GM18909 (cell line): ENCODE measurements around the gene TM9SF1.

ENCODE experiments used
- ATAC-seq: cut with Tn5 transposase; IDR thresholded peaks from one replicate; pipeline ENCODE4 v1.9.1; 2021; ENCODE audit warnings: mild to moderate bottlenecking; ENCODE audit not compliant: unreplicated experiment, poor library complexity

Gene TM9SF1

DNA sequence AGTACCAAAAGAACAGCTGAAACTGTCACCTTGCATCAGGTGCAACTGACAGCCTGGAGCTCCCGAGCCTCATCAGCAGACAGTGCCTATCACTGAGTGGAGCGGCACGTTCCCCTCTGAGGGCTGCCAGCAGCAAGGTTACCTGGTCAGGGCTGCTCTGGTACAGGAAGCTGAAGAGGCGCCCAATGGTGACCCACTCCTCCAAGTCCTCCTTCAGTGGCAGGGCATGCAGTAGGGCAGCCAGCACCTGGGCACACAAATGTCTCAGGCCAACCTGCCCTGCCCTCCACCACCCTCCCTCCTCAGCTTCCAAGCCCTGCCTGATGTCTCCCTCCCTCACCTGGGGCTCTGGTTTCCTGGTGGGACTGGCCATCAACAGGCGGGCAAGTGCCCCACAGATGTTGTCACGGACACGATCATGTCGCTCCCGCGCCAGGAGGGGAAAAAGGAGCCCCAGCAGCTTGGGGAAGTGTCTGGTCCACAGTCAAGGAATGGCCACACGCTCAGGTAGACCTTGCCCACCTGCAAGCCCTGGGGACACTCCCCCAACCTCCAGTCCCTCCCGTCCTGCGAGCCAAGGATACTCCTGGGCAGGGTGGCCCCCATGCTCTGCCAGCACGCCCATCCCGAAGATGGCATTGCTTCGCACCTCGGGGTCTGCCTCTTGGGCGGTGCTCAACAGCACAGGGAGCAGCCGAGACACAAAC lies 13.7 kb downstream of the TM9SF1 start:
- no peak for ATAC-seq

DNA sequence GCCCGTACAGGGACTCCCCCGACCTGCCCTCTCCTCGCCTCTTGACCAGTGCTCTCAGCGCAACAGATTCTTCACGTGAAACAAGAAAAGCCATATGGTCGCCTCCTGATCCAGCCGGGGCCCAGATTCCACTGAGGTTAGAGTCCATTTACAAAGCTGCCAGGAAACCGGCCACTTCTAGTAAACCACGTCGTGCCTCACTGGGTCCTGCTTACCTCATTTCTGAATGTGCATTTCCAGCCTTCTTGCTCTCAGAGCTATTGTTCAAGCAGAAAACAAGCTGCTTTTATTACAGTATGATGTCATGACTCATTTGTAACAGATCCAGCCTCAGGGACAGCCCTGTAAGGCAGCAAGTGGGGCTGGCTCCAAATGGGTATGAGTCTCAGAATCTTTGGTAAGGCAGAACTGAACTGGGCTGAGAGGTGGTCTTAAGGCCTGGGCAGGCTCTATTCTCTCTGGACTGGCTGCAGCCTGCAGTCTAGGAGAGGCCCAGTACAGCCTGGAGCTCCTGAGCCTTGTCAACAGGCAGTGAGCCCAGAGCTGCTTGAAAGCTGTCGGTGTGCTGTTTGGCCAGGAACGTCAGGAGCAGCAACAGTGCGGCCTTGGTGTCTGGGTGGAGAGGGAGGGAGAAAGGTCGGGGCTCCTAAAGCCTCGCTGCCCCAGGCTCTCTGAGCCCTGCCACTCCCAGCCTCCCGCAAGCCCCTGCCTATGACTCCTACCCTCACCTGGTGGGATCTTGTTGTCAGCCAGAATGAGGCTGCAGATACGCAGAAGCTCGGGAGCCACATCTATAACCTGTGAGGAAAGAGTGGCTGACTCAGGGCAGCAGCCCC lies 15.1 kb downstream of the TM9SF1 start:
- no peak for ATAC-seq

DNA sequence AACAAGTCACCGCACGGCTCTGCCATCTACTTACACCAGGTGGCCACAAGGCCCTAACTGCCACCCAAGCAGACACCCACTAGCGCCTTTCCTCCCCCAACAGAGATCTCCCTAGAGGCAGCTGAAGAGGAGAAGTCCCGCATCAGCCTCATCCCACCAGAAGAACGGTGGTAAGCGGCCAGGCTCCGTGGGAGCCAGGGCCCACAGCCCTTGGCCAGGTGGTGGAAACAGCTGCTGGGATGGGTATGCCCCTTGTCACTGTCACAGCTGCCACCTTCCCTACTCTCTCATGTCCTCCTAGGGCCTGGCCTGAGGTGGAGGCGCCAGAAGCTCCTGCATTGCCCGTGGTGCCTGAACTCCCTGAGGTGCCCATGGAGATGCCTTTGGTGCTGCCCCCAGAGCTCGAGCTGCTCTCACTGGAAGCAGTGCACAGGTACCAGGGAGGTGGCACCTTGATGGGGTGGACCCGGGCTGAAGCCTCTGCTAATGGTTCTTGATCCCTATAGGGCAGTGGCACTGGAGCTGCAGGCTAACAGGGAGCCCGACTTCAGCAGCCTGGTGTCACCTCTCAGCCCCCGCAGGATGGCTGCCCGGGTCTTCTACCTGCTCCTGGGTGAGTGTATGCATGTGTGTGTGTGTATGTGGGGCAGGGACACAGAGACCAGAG lies 15.8 kb downstream of the TM9SF1 start:
- no peak for ATAC-seq

DNA sequence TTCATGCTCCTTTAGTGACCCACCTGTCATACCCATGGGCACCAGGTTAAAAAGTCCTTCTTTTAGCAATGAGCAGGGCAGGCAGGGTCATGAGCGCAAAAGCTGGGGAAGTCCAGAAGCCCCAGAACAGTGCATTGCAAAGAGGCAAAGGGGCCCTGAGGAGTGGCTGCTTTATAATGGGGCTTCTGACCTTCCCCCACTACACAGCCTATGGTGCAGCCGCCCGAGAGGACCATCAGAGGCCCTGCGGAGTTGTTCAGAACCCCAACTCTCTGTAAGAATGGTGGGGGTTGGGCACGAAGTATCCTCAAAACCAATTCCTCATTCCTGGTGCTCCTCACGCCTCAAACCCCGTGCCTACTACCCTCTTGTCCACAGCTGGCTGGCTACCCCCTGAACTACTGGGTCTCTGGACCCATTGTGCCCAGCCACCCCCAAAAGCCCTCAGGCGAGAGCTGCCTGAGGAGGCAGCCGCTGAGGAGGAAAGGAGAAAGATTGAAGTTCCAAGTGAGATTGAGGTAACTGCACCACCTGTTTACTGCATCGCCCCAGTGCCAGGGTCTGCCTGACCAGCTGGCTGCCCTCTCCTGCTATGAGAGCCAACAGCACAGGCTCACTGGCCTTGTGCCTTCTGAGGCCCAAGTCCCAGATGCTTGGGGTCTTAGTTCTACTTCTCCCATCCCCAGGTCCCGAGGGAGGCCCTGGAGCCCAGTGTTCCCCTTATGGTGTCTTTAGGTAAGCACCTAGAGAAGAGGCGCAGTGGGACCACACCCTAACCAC lies 16.7 kb downstream of the TM9SF1 start:
- ATAC-seq: no peak

DNA sequence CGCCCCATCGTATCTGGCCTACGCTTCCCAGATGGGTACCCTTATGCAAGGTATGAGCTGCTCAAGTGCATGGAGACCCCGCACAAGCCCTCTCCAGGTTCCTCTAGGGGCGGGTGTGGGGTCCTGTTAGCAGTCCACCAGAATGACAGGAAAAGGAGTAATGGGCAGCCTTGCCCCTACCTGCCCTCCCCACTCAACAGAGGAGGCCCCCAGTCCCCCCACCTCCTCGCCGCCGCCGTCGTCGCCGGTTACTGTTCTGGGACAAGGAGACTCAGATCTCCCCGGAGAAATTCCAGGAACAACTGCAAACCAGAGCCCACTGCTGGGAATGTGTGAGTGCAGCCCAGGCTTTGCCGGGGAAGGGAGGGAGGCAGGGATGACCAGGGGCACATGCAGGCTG lies 17.4 kb downstream of the TM9SF1 start:
- ATAC-seq: no peak

DNA sequence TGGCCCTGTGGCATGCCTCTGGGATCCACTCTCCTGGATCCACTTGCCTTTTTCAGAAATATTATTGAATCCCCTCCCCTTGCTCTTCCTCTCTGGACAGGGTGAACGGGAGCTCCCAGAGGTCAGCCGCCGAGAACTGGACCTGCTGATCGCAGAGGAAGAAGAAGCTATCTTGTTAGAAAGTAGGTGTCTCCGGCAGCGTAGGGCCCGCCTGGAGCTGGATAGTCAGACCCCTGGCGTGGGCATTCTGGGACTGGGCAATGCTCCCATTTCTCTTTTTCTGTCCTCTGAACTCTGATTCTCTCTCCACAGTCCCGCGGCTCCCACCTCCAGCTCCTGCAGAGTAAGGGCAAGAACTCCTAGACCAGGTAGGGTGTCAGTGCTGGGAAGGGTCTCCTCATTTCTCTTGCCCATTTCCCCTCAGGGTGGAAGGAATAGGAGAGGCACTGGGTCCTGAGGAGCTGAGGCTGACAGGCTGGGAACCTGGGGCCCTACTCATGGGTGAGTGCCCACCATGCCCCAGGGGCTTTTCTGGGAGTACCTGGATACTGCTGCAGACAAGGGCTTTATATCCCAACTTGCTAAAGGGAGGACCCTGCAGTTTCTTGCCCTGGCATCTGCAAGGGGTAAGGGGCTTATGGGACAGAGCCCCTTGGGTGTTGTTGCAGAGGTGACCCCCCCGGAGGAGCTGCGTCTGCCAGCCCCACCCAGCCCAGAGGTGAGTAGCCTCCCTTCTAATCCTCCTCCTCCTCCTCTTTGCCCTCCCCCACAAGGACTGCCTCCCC lies 18.0 kb downstream of the TM9SF1 start:
- no peak for ATAC-seq

DNA sequence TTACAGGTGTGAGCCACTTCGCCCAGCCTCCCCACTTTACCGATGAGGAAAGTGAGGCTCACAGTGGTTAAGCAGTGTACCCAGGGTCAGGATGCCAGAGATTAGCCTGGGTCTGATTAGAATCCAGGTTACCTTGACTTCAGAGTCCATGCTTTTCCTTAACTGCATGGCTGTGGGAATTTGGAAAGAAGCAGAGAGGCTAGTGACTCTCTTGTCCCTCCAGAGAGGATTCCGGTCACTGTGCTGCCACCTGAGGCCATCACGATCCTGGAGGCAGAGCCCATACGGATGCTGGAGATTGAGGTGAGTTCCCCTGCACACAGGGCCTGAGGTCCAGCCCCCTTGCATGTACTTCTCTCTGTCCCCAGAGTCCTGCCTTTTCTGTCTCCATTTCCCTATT lies 18.6 kb downstream of the TM9SF1 start:
- no peak for ATAC-seq

DNA sequence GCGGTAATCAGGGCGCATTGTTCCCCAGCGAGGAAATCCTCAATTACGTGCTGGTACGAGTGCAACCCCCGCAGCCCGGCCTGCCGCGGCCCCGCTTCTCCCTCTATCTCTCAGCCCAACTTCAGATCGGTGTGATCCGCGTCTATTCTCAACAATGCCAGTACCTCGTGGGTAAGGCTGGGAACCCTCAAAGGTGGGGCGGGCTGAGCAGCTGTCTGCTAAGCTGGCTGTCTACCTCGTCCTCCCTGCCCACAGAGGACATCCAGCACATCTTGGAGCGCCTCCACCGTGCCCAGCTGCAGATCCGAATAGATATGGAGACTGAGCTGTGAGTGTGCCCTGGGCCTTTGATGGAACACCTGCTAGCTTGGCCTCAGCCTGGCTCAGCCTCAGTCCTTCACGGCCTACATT lies 22.4 kb downstream of the TM9SF1 start:
- no peak for ATAC-seq

DNA sequence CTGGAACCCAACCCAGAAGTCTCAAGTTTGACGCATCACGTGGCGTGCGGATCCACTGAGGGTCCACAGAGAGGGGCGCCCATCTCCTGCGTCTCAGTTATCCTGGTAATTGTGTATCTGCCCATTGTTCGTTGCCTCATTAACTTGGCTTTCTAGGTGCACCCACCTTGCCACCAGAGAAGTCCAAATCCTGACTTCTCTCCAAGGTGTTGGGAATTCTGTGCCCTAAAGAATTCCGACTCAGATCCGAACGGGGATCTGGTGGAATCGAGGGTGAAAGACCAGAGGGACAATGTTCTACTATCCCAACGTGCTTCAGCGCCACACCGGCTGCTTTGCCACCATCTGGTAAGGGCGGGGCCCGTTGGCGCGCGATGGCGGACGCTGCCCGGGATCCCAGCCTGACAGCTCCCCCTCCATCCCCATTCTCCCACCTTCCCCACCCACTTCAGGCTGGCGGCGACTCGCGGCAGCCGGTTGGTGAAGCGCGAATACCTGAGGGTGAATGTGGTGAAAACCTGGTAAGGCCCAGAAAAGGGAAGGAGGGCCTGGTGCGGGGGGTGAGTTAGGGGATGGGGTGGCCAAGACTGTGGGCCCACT lies 22.9 kb downstream of the TM9SF1 start:
- no peak for ATAC-seq

DNA sequence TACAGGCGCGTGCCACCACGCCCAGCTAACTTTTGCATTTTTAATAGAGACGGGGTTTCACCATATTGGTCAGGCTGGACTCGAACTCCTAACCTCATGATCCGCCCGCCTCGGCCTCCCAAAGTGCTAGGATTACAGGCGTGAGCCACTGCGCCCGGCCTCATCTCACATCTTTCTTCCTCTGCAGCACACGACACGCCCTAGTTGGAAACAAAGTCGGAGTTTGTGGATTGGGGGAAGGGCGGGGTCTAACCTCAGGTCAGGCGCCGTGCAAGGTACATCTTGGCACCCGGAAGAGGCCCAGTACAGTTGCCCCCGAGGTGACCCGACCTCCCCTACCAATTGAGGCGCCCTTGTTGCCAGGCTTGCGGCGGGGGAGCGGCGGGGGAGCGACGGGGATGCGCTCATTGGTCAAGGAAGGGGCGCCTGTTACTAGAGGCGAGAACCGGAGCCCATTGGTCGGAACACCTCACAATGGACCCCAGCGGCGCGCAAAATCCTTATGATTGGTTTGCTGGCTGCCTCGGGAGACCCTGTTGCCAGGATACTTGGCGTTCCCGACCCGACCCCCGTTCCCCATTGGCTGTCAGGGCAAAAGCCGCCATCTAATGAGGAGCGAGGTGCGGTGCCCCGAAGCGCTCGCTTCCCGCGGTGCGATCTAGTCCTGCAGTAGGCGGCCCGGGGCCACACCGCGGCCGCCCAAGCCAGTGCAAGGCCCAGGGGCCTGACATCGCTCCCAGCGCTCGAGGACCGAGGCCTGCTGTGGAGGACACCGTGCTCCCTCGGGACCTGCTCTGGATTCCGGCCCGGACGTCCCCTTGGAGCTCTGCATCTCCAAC lies 23.6 kb downstream of the TM9SF1 start, which contains the start of gene REC8:
Gene REC8 (plus strand): TSS at position 659 of the 839 bp plus-strand sequence. CDS start 473 bp downstream, outside the sequence.
- peak; percentile 90 for ATAC-seq

DNA sequence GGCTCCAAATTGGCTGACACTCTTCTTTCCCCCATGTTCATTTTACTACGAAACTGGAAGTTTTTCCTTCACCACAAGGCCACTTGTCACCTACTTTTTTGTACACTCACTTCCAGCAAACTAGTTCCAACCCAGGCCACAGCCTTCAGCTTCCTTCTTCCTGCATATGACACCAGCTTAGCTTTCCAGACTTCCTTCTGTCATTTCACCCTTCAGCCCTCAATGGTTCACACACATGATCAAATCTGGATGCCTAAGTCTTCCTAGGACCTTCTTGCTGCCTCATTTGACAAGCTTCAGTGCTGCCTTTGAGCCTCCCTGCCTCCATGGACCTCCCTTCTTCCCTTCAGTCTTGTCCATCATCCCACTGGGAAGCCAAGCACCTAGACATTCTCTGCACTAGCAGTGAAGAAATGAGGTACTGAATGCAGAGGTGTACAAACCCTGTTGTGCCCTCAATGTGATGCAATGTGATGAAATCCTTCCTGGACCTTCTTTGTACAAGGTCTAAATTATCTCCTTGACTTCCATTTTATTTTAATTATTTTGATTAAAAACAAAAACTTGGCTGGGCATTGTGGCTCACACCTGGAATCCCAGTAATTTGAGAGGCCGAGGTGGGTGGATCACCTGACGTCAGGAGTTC lies 27.6 kb downstream of the TM9SF1 start:
- ATAC-seq: no peak

DNA sequence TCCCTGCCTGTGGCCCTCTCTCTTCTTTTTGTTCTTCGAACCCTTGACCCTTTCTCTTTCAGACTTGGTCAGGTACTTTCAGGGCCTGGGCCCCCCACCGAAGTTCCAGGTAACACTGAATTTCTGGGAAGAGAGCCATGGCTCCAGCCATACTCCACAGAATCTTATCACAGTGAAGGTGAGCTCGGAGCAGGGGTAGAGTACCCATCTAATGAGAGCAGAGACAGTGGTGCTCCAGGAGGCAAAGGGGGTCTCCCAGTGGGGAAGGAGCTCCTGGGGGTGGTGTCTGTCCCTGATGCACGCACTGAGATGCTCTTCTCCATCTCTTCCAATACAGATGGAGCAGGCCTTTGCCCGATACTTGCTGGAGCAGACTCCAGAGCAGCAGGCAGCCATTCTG lies 29.5 kb downstream of the TM9SF1 start:
- ATAC-seq: no peak

DNA sequence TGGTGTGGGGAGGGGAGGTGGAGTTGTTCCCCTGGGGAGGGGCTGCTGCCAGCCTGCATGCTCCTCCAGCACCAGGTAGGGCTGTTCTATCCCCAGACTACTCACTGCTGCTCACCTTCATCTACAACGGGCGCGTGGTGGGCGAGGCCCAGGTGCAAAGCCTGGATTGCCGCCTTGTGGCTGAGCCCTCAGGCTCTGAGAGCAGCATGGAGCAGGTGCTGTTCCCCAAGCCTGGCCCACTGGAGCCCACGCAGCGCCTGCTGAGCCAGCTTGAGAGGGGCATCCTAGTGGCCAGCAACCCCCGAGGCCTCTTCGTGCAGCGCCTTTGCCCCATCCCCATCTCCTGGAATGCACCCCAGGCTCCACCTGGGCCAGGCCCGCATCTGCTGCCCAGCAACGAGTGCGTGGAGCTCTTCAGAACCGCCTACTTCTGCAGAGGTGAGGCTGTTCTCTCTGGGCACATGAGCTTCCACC lies 30.7 kb downstream of the TM9SF1 start:
- no peak for ATAC-seq

DNA sequence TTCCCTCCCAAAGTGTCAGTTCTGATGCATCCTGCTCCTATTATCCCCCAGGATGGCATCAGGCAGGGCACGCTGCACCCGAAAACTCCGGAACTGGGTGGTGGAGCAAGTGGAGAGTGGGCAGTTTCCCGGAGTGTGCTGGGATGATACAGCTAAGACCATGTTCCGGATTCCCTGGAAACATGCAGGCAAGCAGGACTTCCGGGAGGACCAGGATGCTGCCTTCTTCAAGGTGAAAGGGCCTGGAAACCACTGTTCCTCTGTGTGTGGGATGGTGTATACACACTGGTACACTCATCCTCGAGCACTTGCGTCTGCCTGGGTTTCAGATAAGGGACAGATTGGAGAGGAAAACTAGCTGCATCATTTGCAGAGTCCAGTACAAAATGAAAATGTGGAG lies 33.1 kb downstream of the TM9SF1 start:
- ATAC-seq: no peak

DNA sequence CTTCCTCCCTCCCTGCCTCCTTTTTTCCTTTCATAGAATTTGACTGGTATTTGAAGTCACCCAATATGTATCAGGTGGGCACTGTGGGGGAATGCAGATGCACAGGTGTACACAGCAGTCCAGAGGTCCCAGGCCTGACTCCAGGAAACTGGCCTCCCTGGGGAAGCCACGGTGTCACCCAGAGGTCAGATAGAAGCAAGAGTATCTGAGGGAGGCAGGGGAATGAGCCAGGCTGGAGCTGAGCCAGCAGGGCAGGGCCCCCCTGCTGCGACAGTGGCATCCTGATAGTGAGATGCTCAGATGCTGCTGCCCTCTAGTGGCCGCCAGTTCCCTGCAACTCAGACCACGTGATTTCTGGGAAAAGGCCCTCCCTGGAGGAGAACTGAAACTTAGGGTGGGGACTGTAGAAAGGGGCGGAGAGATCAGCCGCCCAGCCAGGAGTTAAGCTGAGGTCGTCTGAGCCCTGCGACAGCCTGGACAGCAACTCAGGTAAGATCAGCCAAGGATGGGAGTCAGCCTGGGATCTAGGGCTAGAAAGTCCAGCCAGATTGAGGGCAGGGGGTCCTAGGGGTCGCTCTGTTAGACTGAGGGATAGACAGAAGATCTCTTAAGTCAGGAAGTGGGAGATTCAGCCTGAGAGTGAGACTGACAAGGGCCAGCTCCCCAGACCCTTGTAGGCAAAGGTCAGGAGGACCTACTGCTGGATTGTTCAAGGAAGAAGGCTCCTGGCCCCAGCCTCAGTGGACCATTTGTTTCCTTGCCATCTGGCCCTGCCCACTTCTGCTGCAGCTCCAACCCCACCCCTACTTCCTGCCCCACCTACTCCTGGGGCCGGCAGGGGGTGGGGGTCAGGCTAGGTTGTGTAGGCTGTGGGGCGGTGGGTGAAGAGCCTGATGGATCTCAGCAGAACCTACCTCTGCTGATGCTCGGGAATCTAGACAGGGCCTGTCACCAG lies 34.1 kb downstream of the TM9SF1 start, which contains the start of gene IRF9:
Gene IRF9 (plus strand): TSS at position 416 of the 955 bp plus-strand sequence. CDS start 880 bp downstream, outside the sequence.
- ATAC-seq: peak; percentile 86

DNA sequence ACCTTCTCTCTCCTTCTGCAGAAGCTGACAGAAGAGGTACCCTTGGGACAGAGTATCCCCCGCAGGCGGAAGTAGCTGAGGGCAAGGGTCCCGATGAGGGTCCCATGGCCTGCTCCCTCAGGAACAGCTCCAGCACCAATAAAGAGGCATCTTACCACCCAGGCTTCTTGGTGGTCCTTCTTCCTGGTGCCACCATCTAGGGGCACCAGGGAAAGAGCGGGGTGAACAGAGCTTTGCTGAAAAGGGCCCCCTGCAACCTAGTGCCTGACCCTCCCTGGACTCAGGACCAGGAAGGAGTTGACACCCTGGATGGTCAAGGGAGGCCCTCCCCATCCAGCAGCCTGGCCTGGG lies 34.8 kb downstream of the TM9SF1 start:
- no peak for ATAC-seq
